Thyroid gland (tissue), 4 donors: Measurements from ENCODE around the gene KLF2.

Source experiments
- CTCF ChIP-seq, 6 experiments: fragments of 200-600 bp in 3 of 6; fragments of 450-650 bp in 3 of 6; sonication (generic) in 3 of 6; IDR thresholded peaks; one replicate each; pipeline ENCODE4 v1.5.1; 2016 to 2019; ENCODE audit warnings: antibody characterized with exemption in 6 of 6, mild to moderate bottlenecking in 2 of 6, inconsistent platforms in 1 of 6, moderate library complexity in 1 of 6
- POLR2A ChIP-seq, 2 donors: fragments of 450-650 bp; IDR thresholded peaks; one replicate each; pipeline ENCODE4 v1.6.1; 2017; ENCODE audit warnings: antibody characterized with exemption in 2 of 2, mild to moderate bottlenecking in 2 of 2, moderate library complexity in 1 of 2

- no peak for TF ChIP-seq CTCF (IDR thresholded peaks at IDR 0.05)
- TF ChIP-seq POLR2A (IDR thresholded peaks at IDR 0.05): no peak
These were observed 36.6 kb downstream of the KLF2 start for GRCh38 chr19:16361254-16361653.
